ENCODE data around the gene SOS2. TPM values are rescaled to one million over a fixed set of nuclear protein-coding genes. Genes with fewer than 3 reads are reported as not detected.
A peak's percentile ranks its signal among the peaks of the same experiment; 100 is the strongest.

SOS2 gene
- total RNA-seq, 2 experiments from 2014 or later: 18.9 to 20.1 TPM

GRCh38 chr14:50110323-50111037 lies 120.9 kb downstream of the SOS2 start:
- peaks cover 34% of the 10 kb centered on the region for H3K4me1 Mint-ChIP-seq (ENCODE audit: low read depth)
- POLR2A ChIA-PET: interaction anchor here (1.8 kb wide), 1 partner anchor 83 kb away, joined by 4 read pairs; no protein-coding TSS in a partner anchor

GRCh38 chr14:50109342-50109741 lies 122.0 kb downstream of the SOS2 start:
- Mint-ChIP-seq H3K4me3 (no peak overlapping the region), H3K27me3 (ENCODE audit: low read depth) (no peaks in the 10 kb centered on the region), H3K4me1 (ENCODE audit: low read depth) (peaks cover 31% of the 10 kb centered on the region), H3K36me3 (ENCODE audit: low read depth) (peaks cover 55% of the 10 kb centered on the region), H3K9me3 (ENCODE audit: insufficient read depth) (no peaks in the 10 kb centered on the region), H3K27ac (no peak overlapping the region)
- ATAC-seq (no peak), DNase-seq (no peak)
- POLR2A ChIA-PET: no interaction called here
- CTCF ChIA-PET: interaction anchor here (0.8 to 1.0 kb wide), 2 partner anchors 248 to 257 kb away, joined by 3 read pairs; partner anchors contain the start of gene NEMF

More at GRCh38 chr14:50110323-50111037, 120.9 kb downstream of the SOS2 start:
- peaks cover 63% of the 10 kb centered on the region for H3K36me3 Mint-ChIP-seq (ENCODE audit: low read depth)
- no peak overlapping the region for H3K27ac Mint-ChIP-seq
- no peaks in the 10 kb centered on the region for H3K27me3 Mint-ChIP-seq (ENCODE audit: low read depth)
- H3K9me3 Mint-ChIP-seq (ENCODE audit: insufficient read depth): no peaks in the 10 kb centered on the region
- no peak overlapping the region for H3K4me3 Mint-ChIP-seq
- CTCF ChIA-PET: no interaction called here
- DNase-seq (no peak), ATAC-seq (no peak)

DNA sequence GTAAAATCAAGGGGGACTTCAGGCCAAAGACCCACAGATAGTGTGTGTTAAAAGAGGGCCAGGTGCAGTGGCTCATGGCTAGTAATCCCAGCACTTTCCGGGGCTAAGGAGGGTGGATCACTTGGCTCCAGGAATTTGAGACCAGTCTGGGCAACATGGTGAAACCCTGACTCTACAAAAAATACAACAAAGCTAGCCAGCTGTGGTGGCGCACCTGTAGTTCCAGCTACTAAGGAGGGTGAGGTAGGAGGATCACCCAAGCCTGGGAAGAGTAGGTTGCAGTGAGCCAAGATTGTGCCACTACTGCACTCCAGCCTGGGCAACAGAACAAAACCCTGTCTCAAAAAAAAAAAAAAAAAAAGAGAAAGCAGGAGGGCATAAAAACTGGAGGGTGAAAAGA lies 123.5 kb downstream of the SOS2 start:
- ATAC-seq (no peak), DNase-seq (no peak)
- Mint-ChIP-seq H3K4me3 (no peak overlapping the region), H3K9me3 (ENCODE audit: insufficient read depth) (no peaks in the 10 kb centered on the region), H3K27me3 (ENCODE audit: low read depth) (no peaks in the 10 kb centered on the region), H3K27ac (no peak overlapping the region), H3K4me1 (ENCODE audit: low read depth) (peaks cover 34% of the 10 kb centered on the region), H3K36me3 (ENCODE audit: low read depth) (peaks cover 57% of the 10 kb centered on the region)
- ChIA-PET CTCF (interaction anchor here (0.7 to 7.0 kb wide), 7 partner anchors 9 to 256 kb away, joined by 3 to 64 read pairs (median 5); partner anchors contain the start of genes NEMF and VCPKMT), POLR2A (interaction anchor here (0.6 kb wide), 1 partner anchor 296 kb away, joined by 4 read pairs; no protein-coding TSS in a partner anchor)

DNA sequence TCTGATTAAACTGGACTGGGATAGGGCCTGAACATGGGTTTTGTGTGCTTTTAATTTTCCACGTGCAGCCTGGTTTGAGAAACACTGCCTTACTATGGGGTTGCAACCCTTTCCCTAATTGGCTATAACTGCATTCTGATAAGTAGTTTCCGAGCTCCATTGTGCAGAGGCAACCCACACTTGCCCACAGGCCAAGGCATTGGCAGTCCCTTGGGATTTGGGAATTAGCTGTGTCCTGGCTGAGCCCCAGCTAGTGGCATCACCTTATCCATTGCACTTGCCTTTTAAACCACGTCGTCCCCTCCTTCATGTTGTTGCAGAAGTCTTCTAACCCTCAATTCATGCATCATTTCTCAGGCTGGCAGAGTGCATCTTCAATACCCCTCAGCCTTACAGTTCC lies 125.2 kb downstream of the SOS2 start:
- DNase-seq (no peak), ATAC-seq (no peak)
- POLR2A ChIA-PET: interaction anchor here (0.8 to 5.1 kb wide), 2 partner anchors 243 kb away, joined by 3 to 31 read pairs; no protein-coding TSS in a partner anchor
- CTCF ChIA-PET: interaction anchor here (1.1 to 7.0 kb wide), 3 partner anchors 10 to 254 kb away, joined by 3 to 64 read pairs (median 5); partner anchors contain the start of gene NEMF
- no peak overlapping the region for H3K4me3 Mint-ChIP-seq
- H3K9me3 Mint-ChIP-seq (ENCODE audit: insufficient read depth): no peaks in the 10 kb centered on the region
- peaks cover 35% of the 10 kb centered on the region for H3K4me1 Mint-ChIP-seq (ENCODE audit: low read depth)
- no peak overlapping the region for H3K27ac Mint-ChIP-seq
- no peaks in the 10 kb centered on the region for H3K27me3 Mint-ChIP-seq (ENCODE audit: low read depth)
- H3K36me3 Mint-ChIP-seq (ENCODE audit: low read depth): peaks cover 48% of the 10 kb centered on the region

DNA sequence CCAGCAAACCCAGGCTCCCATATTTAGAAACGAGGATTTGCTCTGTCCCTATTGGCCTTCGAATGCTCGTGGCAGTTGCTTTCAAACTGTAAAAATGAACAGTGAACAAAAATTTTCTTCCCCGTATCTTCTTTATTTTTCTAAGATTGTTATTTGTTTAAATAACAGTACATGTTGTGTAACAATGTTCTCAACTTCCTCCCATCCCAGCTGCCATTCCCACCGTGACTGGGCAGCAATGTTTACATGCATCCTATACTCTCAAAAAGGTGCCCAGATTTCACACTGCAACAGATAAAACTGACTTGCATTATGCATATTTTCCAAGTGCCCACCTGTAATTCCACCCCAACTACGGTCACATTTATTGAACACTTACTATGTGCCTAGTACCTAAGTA lies 127.8 kb downstream of the SOS2 start:
- H3K4me3 Mint-ChIP-seq: peak overlapping the region; percentile 76
- H3K27ac Mint-ChIP-seq: peak overlapping the region; percentile 84
- H3K9me3 Mint-ChIP-seq (ENCODE audit: insufficient read depth): no peaks in the 10 kb centered on the region
- peaks cover 39% of the 10 kb centered on the region for H3K36me3 Mint-ChIP-seq (ENCODE audit: low read depth)
- ChIA-PET CTCF (interaction anchor here (1.1 to 10.8 kb wide), 17 partner anchors 7 to 251 kb away, joined by 3 to 181 read pairs (median 15); partner anchors contain the start of gene NEMF), POLR2A (interaction anchor here (0.8 to 5.1 kb wide), 10 partner anchors 12 to 251 kb away, joined by 3 to 31 read pairs (median 4); partner anchors contain the start of gene NEMF)
- no peak for ATAC-seq
- peaks cover 52% of the 10 kb centered on the region for H3K4me1 Mint-ChIP-seq (ENCODE audit: low read depth)
- no peak for DNase-seq
- H3K27me3 Mint-ChIP-seq (ENCODE audit: low read depth): no peaks in the 10 kb centered on the region

DNA sequence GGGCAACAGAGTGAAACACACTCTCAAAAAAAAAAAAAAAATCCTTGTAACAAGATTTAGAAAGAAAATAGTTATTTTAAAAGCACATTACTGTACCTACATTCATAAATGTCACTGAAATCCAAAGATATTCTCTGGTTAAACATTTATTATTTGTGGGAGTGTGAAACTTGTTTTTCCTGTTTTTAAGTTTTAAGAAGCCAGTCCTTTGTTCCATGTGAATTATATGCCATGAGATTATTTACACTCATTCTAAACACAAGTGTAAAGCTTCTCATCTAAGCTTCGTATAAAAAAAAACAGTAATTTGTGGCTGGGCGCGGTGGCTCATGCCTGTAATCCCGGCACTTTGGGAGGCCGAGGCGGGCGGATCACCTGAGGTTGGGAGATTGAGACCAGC lies 130.0 kb downstream of the SOS2 start:
- DNase-seq (no peak), ATAC-seq (no peak)
- CTCF ChIA-PET: interaction anchor here (1.0 to 10.8 kb wide), 12 partner anchors 9 to 468 kb away, joined by 3 to 181 read pairs (median 6); partner anchors contain the start of gene NEMF
- no peak overlapping the region for H3K4me3 Mint-ChIP-seq
- peaks cover 70% of the 10 kb centered on the region for H3K4me1 Mint-ChIP-seq (ENCODE audit: low read depth)
- no peak overlapping the region for H3K27ac Mint-ChIP-seq
- no peaks in the 10 kb centered on the region for H3K27me3 Mint-ChIP-seq (ENCODE audit: low read depth)
- POLR2A ChIA-PET: interaction anchor here (0.8 to 5.1 kb wide), 8 partner anchors 8 to 239 kb away, joined by 3 to 31 read pairs (median 9); no protein-coding TSS in a partner anchor
- H3K36me3 Mint-ChIP-seq (ENCODE audit: low read depth): peaks cover 34% of the 10 kb centered on the region
- no peaks in the 10 kb centered on the region for H3K9me3 Mint-ChIP-seq (ENCODE audit: insufficient read depth)

DNA sequence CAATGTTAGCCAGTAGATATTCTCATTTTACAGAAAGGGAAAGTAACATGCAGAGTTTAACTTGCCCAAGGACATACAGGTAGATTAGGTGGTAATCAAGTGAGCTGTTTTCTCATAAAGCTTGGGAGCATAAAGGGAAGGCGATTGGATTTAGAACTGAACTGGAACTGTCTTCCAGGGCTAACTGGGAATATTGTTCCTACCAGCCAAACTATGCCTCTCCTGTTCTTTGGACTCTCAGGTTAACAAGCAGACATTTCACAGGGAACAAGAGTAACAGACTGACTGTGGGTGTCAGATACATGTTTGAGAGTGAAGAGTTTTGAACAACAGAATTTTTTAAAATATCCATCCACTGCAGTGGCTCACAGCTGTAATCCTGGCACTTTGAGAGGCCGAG lies 130.6 kb downstream of the SOS2 start:
- CTCF ChIA-PET: interaction anchor here (0.9 to 10.8 kb wide), 10 partner anchors 9 to 248 kb away, joined by 3 to 181 read pairs (median 10); partner anchors contain the start of gene NEMF
- POLR2A ChIA-PET: interaction anchor here (1.0 to 3.4 kb wide), 4 partner anchors 18 to 129 kb away, joined by 3 to 19 read pairs (median 9); no protein-coding TSS in a partner anchor
- Mint-ChIP-seq H3K27ac (peak overlapping the region; percentile 13), H3K4me3 (no peak overlapping the region), H3K9me3 (ENCODE audit: insufficient read depth) (no peaks in the 10 kb centered on the region), H3K27me3 (ENCODE audit: low read depth) (no peaks in the 10 kb centered on the region), H3K4me1 (ENCODE audit: low read depth) (peaks cover 76% of the 10 kb centered on the region), H3K36me3 (ENCODE audit: low read depth) (peaks cover 36% of the 10 kb centered on the region)
- no peak for DNase-seq
- ATAC-seq: no peak

GRCh38 chr14:50099335-50099734 lies 132.0 kb downstream of the SOS2 start:
- no peak overlapping the region for H3K4me3 Mint-ChIP-seq
- ATAC-seq (no peak), DNase-seq (no peak)
- H3K27me3 Mint-ChIP-seq (ENCODE audit: low read depth): no peaks in the 10 kb centered on the region
- ChIA-PET CTCF (interaction anchor here (1.2 to 10.8 kb wide), 6 partner anchors 12 to 247 kb away, joined by 3 to 181 read pairs (median 11); partner anchors contain the start of genes ARF6 and NEMF), POLR2A (interaction anchor here (0.7 to 2.5 kb wide), 5 partner anchors 11 to 236 kb away, joined by 3 to 15 read pairs (median 5); partner anchors contain the start of gene VCPKMT)
- peaks cover 45% of the 10 kb centered on the region for H3K36me3 Mint-ChIP-seq (ENCODE audit: low read depth)
- peak overlapping the region; percentile 33 for H3K27ac Mint-ChIP-seq
- peaks cover 85% of the 10 kb centered on the region for H3K4me1 Mint-ChIP-seq (ENCODE audit: low read depth)
- H3K9me3 Mint-ChIP-seq (ENCODE audit: insufficient read depth): no peaks in the 10 kb centered on the region

DNA sequence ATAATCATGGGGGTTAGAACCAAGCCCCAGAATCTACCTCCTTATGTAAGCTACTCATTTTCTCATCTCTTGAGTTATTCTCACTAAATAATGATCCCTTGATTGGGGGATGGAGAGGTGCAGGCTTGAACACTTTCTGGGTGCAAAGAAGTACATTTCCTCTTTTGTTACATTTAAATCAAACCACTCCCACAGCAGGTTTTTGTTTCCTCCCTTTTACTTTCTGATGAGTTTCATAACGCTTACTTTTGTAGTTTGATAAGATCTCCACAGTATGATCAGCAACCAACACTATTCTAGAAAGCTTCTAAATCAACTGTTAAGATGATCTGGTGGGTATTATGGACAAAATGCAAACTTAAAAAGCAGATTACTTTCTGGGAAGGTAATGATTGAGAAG lies 135.5 kb downstream of the SOS2 start:
- CTCF ChIA-PET: interaction anchor here (0.9 to 10.8 kb wide), 12 partner anchors 8 to 243 kb away, joined by 3 to 181 read pairs (median 8); partner anchors contain the start of gene NEMF
- H3K4me3 Mint-ChIP-seq: peak overlapping the region; percentile 52

GRCh38 chr14:50094056-50094755 lies 137.2 kb downstream of the SOS2 start:
- Mint-ChIP-seq H3K4me3 (no peak overlapping the region), H3K36me3 (ENCODE audit: low read depth) (peaks cover 41% of the 10 kb centered on the region), H3K4me1 (ENCODE audit: low read depth) (peaks cover 87% of the 10 kb centered on the region), H3K9me3 (ENCODE audit: insufficient read depth) (no peaks in the 10 kb centered on the region), H3K27ac (peak overlapping the region; percentile 53), H3K27me3 (ENCODE audit: low read depth) (no peaks in the 10 kb centered on the region)
- CTCF ChIA-PET: interaction anchor here (0.8 to 2.3 kb wide), 5 partner anchors 10 to 242 kb away, joined by 3 to 9 read pairs (median 8); partner anchors contain the start of gene NEMF
- no peak for DNase-seq
- ATAC-seq: no peak
- POLR2A ChIA-PET: interaction anchor here (0.6 to 4.6 kb wide), 6 partner anchors 8 to 232 kb away, joined by 3 to 20 read pairs (median 7); no protein-coding TSS in a partner anchor

More for the DNA sequence above, 135.5 kb downstream of the SOS2 start:
- peak; percentile 62 for ATAC-seq
- Mint-ChIP-seq H3K27ac (peak overlapping the region; percentile 84), H3K4me1 (ENCODE audit: low read depth) (peaks cover 90% of the 10 kb centered on the region), H3K36me3 (ENCODE audit: low read depth) (peaks cover 40% of the 10 kb centered on the region), H3K27me3 (ENCODE audit: low read depth) (no peaks in the 10 kb centered on the region), H3K9me3 (ENCODE audit: insufficient read depth) (no peaks in the 10 kb centered on the region)
- POLR2A ChIA-PET: interaction anchor here (0.6 to 3.8 kb wide), 17 partner anchors 8 to 243 kb away, joined by 3 to 27 read pairs (median 6); partner anchors contain the start of genes ARF6 and NEMF
- peak; percentile 39 for DNase-seq

DNA sequence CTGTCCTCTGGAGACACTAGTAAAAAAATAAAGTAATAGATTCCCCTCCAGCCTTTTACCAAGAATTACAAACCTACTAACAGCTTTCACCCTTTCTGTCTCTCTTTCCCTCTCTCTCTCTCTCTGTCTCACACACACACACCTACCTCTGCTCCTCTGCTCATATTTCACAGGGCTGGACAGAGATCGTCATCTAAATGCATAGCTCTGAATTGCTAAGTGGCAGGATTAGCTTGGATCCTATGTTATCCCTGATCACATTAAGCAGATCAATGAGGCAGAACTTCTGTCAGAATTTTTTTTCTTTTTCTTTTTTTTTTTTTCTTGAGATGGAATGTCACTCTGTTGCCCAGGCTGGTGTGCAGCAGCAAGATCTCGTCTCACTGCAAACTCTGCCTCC lies 137.9 kb downstream of the SOS2 start:
- POLR2A ChIA-PET: interaction anchor here (0.9 to 4.6 kb wide), 5 partner anchors 9 to 231 kb away, joined by 3 to 20 read pairs (median 8); no protein-coding TSS in a partner anchor

More for the DNA sequence above, 137.9 kb downstream of the SOS2 start:
- no peaks in the 10 kb centered on the region for H3K27me3 Mint-ChIP-seq (ENCODE audit: low read depth)
- H3K9me3 Mint-ChIP-seq (ENCODE audit: insufficient read depth): no peaks in the 10 kb centered on the region
- H3K27ac Mint-ChIP-seq: peak overlapping the region; percentile 26
- peaks cover 88% of the 10 kb centered on the region for H3K4me1 Mint-ChIP-seq (ENCODE audit: low read depth)
- DNase-seq (no peak), ATAC-seq (no peak)
- CTCF ChIA-PET: interaction anchor here (0.6 to 8.7 kb wide), 8 partner anchors 11 to 241 kb away, joined by 3 to 86 read pairs (median 6); partner anchors contain the start of gene NEMF
- peaks cover 45% of the 10 kb centered on the region for H3K36me3 Mint-ChIP-seq (ENCODE audit: low read depth)
- H3K4me3 Mint-ChIP-seq: no peak overlapping the region
